Activated T-cell treated with anti-CD3 and anti-CD28 coated beads for 48 hours (primary cell): ENCODE data around the gene PRX.

ENCODE experiments used
- DNase-seq: peaks from one replicate; pipeline ENCODE4 v3.0.0-alpha.2; 2020; ENCODE audit warnings: low read depth

The PRX gene

GRCh38 chr19:40363069-40363468 is 50.1 kb downstream of the PRX start:
- DNase-seq, result no peak

DNA sequence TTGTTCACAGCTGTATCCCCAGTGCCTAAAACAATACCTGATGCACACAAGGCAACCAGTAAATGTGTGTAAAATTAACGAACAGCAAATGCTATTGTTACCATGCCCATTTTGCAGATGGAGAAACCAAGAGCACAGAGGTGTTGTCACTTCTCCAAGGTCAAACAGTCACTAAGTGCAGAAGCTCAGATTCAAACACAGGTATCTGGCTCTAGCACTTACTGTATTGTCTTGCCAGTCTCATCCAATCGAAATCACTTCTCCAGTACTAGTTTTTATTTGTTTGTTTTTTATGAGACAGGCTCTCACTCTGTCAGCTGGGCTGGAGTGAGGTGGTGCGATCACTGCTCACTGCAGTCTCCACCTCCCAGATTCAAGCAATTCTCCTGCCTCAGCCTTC is 51.0 kb downstream of the PRX start:
- DNase-seq, result no peak

GRCh38 chr19:40360708-40361241 is 52.4 kb downstream of the PRX start:
- DNase-seq, result no peak

GRCh38 chr19:40360020-40360707 is 53.0 kb downstream of the PRX start:
- DNase-seq, result no peak

GRCh38 chr19:40358773-40359172 is 54.4 kb downstream of the PRX start:
- no peak for DNase-seq

- DNase-seq, result no peak
These were observed 55.5 kb downstream of the PRX start for GRCh38 chr19:40357640-40358039.

- no peak for DNase-seq
These were observed 56.2 kb downstream of the PRX start for GRCh38 chr19:40356681-40357595.

DNA sequence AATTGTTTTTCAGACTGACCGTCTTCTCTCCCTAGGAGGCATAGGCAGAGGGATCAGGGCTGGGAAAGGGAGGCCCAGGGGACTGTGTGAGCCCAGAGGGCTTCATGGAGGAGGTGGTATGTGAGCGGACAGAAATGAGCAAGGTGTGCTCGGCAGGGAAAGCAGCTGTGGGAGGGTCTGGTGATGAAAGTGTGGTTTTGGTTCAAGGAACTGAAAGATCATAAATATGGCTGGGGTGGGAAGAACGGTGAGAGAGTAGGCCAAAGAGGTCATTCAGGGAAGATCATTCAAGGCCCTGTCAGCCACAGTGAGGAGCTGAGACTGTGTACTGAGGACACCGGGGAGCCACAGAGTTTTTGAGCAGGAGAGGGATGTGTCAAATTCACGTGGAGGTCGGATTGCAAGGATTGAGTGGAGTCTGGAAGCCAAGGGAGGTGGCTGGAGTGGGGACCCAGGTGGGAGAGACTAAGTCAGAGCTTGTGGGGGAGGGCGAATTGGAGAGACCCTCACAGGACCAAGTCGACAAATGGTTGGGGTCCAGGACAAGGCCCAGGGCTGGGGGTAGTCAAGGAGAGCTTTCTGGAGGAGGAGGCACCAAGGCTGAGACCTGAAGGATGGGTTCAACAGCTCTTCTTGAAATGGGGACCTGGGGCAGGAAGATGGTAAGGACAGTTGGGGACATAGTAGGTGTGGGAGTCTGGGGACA is 57.0 kb downstream of the PRX start:
- DNase-seq, result no peak

GRCh38 chr19:40348961-40349507 is 64.1 kb downstream of the PRX start:
- DNase-seq, result no peak

- peak; percentile 99 for DNase-seq
These were observed 64.9 kb downstream of the PRX start, which contains the start of the genes C19orf47 and PLD3 for GRCh38 chr19:40348125-40348913. C19orf47 (minus strand) TSS chr19:40348397; CDS start chr19:40341857, 6,540 bp downstream. PLD3 (plus strand) TSS chr19:40348695; CDS start chr19:40366484, 17,789 bp downstream.

GRCh38 chr19:40344422-40344821 is 68.8 kb downstream of the PRX start:
- DNase-seq, result no peak
